Pons (tissue), 1 donor: ENCODE measurements around the gene PFKFB1.
"Not testable (repeated sequence)": the region's sequence is repeated elsewhere in the genome, so short reads cannot be mapped to it uniquely, and the experiment has no call there.

Experiments used
- DNase-seq: peaks from one replicate; pipeline ENCODE4 v3.0.0-alpha.2; 2016; ENCODE audit warnings: low spot score

The PFKFB1 gene

DNA sequence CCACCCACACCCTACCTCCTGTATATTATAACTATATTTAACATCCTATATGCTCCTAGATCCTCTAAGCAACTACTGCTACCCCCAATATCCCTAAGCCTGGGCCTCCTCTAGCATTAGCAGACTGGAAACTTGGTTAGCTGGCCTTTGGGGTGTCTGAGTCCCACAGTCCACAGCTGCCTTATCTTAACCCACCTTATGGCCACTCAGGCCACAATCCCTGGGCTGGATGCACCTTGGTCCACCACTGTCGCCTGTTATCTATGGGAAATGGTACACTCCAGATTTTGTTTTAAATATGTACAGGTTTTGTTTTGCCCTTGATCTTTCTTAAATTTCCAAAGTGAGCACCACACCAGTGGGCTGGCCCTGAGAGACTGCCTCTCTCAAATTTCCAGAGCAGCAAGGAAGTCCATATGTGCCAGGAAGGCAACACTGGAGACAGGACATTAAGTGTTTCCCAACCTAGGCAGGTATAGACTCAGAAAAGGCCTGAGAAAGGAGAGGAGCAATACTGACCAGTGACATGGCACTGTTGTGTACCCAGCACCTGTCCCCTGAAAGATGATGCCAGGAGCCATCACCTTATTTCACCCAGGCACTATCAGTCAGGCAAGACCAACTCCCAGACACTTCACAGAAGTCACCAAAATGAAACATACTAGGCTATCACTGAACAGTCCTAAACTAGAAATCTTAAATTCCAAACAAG lies 921 bp downstream of the PFKFB1 start:
- DNase-seq = no peak

DNA sequence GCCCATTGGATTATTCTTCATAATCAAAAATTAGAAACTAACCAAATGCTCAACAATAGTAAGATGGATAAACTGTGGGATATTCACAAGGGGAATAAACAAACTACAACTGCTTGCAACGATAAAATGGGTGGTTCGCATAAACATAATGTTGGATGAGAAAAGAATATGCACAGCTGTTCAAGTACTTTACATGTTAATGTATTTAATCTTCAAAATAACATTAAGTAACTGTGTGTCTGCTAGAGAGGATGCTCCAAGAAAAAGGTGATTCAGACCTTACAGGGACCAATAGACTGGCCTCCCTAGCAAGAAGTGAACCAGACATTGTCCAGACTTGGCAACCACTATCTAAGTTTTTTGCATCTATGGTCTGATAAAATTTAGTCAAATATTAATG lies 2.3 kb downstream of the PFKFB1 start:
- DNase-seq = no peak

DNA sequence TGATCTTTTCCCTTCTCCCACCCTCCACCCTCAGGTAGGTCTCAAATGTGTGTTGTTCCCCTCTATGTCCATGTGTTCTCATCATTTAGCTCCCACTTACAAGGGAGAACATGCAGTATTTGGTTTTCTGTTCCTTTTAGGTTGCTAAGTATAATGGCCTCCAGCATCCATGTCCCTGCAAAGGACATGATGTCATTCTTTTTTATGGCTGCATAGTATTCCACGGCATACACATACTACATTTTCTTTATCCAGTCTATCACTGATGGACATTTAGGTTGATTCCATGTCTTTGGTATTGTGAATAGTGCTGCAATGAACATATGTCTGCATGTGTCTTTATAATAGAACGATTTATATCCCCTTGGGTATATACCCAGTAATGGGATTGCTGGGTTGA lies 10.7 kb downstream of the PFKFB1 start:
- not testable (repeated sequence) for DNase-seq

DNA sequence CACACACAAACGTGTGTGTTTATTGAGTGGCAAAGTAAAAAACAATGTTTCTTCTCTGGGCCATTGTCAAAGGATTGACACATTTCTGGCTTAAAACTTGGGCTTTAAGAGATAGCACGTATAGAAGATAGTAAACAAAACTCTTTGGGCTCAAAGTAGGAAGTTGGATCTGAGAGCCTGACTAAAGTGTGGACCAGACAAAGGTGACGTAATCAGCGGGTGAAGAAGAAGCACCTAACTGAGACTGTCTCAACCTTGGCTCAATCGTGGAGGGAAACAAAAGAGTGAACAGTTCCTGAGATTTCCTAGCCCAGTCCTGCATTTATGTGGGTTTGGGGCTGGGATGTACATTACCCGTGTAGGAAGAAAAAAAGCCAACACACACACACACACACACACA lies 13.7 kb downstream of the PFKFB1 start:
- DNase-seq = peak; percentile 18

DNA sequence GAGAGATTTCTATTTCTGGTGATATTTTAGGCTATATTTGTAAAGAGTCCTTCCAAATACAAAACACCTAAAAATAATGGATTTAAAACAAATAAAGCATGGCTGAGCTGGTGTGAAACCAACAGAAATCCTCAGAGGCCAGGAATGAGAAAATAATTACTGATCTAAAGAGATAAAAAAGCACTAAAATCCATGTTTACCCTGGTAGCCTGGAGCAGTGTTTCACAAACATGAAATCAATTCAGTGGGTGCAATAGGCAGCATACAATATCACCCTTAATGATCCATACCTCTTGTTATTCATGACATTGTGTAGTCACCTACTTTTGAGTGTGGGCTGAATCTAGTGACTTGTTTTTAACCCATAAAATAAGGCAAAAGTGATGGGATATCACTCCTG lies 14.6 kb downstream of the PFKFB1 start:
- no peak for DNase-seq

DNA sequence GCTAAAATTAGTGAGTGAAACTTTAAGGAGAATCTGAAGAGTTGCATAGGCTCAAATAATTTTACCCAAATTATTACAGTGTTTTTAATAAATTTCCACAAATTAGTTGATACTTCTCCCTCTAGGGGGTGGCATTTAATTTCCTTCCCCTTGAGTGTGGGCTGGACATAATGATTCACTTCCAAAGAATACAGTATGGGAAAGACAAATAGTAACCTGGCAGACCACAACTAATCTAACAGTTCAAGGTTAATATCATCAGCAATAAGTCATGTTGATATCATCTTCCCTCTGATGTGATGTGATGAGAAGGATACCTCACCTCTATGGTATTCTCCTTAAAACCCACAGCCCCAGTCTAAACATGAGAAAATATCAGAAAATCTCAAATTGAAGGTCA lies 15.5 kb downstream of the PFKFB1 start:
- DNase-seq = no peak

DNA sequence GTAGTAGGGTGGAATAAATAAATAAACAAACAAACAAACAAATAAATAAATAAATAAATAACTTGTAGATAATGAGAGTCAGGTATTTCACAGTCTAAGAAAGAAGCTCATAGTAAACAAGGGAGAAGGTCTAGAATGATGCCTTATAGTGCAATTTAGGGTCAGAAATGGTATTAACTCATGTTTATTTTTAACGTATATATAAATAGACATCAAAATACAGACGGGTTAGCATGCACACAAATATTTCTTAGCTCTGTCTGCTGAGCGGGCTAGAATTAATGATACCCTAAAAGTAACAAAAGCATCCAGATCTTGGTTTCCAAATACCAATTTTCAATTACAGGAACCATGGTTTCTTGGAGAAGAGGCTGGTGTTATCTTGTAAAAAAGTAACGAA lies 16.6 kb downstream of the PFKFB1 start:
- DNase-seq = no peak

DNA sequence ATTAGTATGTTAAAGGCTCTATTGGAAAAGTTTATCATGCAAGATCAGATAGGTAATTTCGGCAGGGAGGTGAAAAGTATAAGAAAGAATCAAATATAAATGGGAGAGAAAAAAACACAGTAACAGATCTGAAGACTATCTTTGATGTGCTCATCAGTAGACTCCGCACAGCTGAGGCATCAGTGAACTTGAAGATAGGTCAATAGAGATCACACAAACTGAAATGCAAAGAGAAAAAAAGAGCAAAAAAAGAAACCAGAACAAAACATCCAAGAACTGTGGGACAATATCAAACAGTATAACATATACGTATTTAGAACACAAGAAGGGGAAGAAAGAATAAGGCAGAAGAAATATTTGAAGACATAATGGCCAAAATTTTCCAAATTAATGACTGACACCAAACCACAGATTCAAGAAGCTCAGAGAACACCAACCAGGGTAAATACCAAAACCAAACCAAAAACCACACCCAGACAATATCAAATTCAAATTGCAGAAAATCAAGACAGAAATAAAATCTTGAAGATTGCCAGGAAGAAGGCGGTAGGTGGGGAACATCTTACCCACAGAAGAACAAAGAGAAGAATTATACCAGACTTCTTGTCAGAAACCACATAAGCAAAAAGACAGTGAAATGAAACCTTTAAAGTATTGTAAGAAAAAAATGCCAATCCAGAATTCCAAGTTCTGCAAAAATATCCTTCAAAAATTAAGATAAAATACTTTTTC lies 29.1 kb downstream of the PFKFB1 start:
- no peak for DNase-seq

DNA sequence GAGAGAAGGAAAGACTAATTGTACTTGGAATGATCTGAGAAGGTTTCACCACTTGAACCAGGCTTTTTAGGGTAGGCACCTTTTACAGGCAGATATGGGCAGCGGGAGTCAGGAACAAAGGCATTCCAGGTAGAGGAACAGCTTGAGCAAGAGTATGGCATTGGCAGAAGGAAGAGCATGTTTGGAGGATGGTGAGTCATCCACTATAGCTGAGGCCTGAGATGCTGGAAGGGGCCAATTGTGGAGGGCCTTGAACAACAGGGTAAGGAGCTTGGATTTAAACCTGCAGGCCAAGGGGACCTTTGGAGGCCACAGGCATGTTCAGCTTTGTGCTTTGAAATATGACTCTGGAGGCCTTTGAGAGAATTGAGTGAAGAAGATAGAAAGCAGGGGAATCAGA lies 32.2 kb downstream of the PFKFB1 start:
- no peak for DNase-seq

DNA sequence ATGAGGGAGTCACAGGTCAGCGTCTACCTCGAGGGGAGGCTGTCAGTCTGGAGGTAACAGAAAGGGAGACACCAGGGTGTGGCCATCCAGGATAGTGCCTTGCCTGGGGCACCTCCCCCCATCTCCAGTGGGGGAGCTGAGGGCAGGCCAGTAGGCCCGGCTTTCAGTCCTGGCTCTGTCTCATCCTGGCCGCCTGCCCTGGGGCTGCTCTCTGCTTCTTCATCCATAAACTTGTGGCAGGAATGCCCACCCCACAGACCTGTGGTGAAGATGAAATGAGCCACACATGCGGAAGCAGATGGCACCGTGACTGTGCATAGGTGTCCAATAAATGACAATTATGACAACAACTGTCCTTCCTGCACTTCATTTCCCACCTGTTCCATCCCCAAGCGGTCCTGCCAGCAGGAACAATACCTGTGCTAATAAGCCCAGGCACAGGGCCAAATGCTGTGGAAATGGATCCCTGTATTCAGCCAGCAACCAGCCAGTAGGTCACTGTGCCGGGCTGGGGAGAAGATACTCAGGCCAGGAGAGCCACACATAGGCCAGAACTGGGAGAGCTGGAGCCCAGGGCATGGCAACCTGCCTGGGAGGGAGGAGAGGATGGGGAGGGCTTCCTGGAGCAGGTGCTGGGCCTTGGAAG lies 43.1 kb downstream of the PFKFB1 start:
- no peak for DNase-seq

DNA sequence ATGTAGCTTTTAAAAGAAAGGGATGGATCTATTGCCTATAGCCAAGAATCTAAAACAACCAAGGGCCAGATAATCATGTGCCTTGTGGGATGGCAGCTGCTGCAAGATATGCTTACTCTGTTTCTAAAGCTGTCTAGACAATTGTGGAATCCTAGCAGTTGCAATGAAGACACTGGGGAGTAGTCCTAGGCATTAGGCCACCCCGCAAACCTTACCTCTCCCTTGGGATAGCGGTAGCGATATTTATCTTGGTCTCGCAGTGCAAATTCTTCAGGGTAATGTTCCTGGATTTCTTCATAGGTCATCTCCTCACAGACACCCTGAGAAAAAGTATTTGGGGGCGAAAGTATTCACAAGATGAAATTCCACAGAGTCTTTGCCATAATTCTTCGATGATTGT lies 48.8 kb downstream of the PFKFB1 start:
- DNase-seq = no peak

DNA sequence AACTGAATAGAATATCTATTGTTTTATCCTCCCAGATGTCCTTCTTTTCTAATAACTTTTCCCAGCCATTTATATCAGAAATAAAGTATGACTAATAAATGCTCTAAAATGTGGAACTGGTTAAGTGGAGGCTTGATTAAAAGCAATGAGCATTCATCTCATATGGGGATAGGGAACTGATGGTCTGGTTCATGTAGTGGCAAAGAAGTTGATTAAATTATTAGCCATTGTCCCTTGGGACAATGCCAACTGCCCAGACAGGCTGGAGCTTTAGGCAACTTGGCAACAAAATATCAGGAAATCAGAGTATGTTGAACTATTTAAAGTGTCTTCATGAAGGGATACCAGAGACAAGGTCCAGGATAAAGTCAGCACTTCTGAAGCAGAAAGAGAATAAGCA lies 49.2 kb downstream of the PFKFB1 start:
- no peak for DNase-seq

DNA sequence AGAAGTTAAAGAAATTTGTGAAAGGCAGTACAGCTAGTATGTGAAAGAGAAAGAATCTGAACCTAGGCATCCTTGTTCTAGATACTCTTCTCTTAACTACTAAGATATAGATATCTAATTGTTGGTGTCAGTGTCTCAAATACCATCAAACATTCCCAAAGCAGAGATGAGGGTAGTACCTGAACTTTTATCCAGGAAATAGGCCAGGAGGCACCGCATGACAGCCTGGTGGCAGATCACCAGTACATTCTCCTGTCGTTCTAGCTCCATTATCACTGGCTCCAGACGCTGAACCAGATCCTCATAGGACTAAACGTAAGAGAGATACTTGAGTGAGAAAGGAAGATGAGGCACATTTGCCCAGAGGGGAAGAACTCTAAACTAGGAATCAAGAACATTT lies 56.6 kb downstream of the PFKFB1 start:
- DNase-seq = no peak

DNA sequence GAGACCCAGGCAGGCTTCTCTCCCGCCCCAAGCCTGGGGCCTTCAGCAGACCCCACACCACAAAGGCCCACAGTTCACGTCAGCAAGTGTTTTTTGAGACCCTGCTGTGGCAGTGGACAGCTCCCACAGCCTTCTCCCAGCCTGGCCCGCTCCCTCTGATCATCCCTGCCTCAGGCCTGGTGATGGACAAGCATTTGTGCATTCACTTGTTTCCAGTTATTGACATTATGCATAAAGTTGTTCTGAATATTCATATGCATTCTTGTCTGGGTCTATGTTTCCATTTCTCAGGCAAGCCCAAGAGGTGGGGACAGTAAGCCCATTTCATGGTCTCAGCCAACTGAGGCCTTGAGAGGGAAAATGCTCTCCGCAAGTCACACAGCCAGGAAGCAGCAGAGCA lies 58.7 kb downstream of the PFKFB1 start:
- no peak for DNase-seq

DNA sequence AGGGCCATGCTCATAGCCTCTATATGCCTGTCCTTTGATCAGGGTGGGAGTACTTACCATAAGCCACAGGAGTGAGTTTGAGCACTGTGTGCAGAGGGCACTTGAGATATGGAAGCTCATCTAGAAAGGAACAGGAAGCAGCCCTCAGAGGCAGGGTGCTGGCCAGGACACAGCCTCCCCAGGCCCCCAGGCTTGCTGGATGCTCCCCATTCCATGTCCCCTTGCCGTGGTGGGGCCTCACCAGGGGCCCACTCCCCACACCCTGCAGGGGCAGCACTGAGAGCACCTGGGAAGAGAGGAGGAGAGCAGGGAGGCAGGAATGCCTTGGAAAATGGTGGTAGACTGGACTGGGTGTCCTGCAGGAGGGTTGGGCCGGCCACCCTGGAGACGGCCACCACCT lies 59.1 kb downstream of the PFKFB1 start:
- no peak for DNase-seq

DNA sequence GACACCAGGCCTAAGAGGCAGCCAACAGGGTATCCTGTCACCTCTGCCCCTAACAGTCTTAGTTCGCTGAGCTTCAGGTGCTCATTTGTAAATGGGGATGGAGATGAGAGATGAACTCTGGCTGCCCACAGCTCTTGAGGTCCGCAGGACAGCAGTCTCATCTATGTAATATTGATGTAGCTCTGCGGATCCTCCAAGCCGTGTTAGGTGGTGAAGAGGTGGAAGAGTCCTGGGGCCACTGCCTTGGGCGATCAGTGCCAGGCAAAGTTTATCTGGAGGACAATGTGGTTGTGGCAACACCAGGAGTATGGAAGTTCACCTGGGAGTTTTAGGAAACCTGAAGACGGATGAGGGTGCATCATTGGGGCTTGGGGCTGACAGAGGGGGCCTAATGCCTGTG lies 59.9 kb downstream of the PFKFB1 start:
- no peak for DNase-seq

DNA sequence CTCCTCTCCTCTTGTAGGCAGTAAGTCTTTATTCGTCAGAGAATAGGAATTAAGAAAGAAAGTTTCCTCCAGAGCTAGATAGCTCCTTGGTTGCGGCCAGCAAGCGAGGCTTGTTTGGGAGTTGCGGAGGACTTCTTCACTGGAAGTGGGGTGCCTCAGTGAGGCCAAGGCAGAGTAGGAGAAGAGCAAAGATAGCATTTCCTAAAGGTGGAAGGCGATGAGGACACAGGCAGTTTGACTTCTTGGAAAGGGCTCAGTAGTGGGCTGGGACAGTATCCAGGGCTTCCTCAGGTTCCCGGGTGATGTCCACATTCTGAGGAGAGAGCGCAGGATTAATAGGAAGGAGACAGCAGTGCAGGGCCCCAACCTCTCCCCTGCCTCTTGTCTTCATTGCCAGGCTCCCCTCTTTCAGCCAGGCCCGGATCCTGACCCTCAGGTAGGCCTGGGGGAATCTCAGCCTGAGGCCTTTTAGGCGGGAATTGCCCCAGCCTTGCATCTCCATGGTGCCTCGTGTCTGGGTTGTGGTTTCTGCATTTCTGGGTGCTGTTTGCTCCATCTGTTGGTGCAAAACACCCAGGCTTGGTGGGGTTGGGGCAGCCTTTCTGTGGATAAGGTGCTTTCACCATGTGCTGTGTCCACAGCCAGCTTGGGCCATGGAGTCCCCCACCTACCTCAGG lies 60.7 kb downstream of the PFKFB1 start:
- no peak for DNase-seq

DNA sequence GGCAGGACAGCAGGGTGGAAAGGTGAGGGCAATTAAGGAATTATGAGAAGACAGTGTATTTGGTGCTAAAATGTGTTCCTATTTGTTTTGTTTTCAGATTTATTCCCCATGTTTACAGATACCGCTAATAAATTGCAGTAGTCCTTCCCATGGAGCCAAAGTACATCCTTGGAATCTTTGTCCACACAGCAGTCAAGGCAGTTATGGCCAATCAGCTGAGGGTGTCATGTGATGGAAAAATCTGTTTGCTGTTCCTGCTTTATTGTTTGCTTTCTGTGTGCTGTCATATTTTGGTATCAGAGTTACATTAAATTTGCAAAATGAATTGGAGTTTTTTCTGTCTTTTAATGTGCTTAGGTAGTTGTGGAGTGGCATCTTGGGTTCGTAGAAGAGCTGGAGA lies 62.9 kb downstream of the PFKFB1 start:
- no peak for DNase-seq

DNA sequence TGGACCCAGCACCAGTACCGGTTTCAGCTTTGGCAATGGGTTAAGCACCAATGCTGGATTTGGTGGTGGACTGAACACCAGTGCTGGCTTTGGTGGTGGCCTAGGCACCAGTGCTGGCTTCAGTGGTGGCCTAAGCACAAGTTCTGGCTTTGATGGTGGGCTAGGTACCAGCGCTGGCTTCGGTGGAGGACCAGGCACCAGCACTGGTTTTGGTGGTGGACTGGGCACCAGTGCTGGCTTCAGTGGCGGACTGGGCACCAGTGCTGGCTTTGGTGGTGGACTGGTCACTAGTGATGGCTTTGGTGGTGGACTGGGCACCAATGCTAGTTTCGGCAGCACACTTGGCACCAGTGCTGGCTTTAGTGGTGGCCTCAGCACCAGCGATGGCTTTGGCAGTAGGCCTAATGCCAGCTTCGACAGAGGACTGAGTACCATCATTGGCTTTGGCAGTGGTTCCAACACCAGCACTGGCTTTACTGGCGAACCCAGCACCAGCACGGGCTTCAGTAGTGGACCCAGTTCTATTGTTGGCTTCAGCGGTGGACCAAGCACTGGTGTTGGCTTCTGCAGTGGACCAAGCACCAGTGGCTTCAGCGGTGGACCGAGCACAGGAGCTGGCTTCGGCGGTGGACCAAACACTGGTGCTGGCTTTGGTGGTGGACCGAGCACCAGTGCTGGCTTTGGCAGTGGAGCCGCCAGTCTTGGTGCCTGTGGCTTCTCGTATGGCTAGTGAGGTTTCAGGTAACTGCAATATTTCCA lies 63.5 kb downstream of the PFKFB1 start:
- DNase-seq = no peak

DNA sequence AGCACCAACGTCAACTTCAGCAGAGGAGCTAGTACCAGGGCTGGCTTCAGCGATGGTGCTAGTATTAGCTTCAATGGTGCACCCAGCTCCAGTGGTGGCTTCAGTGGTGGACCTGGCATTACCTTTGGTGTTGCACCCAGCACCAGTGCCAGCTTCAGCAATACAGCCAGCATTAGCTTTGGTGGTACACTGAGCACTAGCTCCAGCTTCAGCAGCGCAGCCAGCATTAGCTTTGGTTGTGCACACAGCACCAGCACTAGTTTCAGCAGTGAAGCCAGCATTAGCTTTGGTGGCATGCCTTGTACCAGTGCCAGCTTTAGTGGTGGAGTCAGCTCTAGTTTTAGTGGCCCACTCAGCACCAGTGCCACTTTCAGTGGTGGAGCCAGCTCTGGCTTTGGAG lies 65.1 kb downstream of the PFKFB1 start:
- no peak for DNase-seq

DNA sequence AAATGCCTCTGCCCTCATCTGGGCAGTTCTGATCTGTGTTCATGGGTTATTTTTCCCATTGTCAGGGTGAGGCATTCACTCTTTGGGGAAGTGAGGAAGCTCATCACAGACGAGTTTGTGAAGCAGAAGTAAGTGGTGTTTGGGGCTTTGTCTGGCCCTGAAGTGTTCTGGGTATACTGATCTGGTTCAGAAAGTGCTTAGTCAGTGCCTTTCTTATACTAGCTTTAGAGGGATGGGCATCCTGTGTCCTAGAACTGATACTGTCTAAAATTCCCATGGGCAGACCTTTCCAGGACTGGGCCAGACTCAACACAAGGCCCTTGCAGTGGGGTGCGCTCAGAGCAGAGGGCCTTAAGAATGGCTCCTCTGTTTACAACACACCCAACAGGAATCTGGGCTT lies 67.0 kb downstream of the PFKFB1 start:
- DNase-seq = peak; percentile 17

DNA sequence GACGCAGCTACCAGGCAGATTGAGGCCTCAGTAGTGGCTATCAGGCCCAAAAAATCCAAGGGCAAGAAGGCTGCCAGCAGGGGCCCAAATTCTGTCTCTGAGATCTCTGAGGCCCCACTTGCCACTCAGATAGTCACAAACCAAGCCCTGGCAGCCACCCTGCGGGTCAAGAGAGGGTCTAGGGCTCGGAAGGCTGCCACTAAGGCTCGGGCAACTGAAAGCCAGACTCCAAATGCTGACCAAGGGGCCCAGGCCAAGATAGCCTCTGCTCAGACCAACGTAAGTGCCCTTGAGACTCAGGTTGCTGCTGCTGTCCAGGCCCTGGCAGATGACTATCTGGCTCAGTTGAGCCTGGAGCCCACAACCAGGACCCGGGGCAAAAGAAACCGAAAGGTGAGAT lies 70.6 kb downstream of the PFKFB1 start:
- DNase-seq = no peak
